ENCODE results near the gene VSIG8.
"Not testable (repeated sequence)": the region's sequence is repeated elsewhere in the genome, so short reads cannot be mapped to it uniquely, and the experiment has no call there.

VSIG8 gene, protein sequence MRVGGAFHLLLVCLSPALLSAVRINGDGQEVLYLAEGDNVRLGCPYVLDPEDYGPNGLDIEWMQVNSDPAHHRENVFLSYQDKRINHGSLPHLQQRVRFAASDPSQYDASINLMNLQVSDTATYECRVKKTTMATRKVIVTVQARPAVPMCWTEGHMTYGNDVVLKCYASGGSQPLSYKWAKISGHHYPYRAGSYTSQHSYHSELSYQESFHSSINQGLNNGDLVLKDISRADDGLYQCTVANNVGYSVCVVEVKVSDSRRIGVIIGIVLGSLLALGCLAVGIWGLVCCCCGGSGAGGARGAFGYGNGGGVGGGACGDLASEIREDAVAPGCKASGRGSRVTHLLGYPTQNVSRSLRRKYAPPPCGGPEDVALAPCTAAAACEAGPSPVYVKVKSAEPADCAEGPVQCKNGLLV

DNA sequence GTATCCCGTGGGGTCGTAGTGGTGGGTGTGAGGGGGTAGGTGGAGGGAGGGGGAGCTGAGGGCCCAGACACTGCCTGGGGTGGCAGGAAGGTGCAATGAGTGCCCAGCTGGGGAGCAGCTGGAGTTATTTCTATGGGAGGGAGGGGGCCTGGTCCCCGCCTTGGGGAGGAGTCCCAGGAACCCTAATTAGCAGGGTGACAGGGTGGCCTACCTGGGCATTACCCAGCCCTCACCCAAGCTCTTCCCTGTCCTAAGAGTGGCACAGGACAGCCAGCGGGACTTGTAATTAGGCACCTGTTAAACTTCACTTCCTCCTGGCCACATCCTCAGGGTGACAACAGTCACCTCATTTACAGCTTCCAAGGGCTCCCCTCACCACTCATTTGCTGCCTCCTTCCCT, at the start of gene VSIG8:
TSS of gene VSIG8 (minus strand) at position 101 of the 400 bp plus-strand sequence. CDS start 136 bp downstream, outside the sequence.
- TF ChIP-seq, protein P1, sequence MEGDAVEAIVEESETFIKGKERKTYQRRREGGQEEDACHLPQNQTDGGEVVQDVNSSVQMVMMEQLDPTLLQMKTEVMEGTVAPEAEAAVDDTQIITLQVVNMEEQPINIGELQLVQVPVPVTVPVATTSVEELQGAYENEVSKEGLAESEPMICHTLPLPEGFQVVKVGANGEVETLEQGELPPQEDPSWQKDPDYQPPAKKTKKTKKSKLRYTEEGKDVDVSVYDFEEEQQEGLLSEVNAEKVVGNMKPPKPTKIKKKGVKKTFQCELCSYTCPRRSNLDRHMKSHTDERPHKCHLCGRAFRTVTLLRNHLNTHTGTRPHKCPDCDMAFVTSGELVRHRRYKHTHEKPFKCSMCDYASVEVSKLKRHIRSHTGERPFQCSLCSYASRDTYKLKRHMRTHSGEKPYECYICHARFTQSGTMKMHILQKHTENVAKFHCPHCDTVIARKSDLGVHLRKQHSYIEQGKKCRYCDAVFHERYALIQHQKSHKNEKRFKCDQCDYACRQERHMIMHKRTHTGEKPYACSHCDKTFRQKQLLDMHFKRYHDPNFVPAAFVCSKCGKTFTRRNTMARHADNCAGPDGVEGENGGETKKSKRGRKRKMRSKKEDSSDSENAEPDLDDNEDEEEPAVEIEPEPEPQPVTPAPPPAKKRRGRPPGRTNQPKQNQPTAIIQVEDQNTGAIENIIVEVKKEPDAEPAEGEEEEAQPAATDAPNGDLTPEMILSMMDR (IDR thresholded peaks at IDR 0.05), result no peak
- no peak for DNase-seq (ENCODE audit: low spot score)
- Histone ChIP-seq H3K4me3 (no peak within 1 kb of the TSS), H3K27ac (no peak within 1 kb of the TSS)

DNA sequence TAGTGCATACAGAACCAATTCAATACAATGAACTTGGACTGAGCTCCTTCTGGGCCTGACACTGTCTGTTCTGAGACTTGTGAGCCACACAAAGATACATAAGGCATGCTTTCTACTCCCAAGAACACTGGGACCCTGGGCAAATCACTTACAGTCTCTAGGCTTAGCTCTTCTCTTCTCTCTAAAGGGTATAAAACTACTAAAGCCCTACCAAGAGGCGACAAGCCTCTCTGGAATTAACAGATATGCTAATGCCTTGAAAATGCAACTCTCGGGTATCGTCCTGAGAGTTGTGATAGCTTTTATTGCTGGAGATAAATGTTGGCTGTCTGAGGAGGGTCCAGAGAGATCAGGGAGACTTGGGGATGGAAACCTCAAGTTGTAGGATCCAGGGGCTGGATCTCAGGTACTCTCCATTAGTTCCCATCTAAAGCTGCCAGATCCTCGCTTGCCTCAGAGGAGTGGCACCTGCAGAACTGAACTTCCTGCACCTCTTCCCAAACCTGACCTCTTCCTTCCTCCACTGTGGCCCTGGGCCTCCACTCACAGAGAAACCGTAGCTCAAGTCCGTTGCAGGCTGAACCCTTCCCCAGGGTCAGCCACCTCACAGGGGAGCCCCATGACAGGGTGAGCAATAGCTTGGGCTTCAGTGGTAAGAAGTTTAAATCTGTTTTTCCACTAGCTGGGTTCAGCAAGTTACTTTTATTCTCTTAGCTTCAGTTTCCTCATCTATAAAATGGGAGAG, 49.0 kb upstream of the VSIG8 start:
- DNase-seq (ENCODE audit: low spot score), result no peak
- TF ChIP-seq, protein P1 (IDR thresholded peaks at IDR 0.05), result no peak
- peak overlapping the region in 1 of 2 donors; percentile 71 for H3K27ac ChIP-seq
- no peak overlapping the region for H3K4me3 ChIP-seq

DNA sequence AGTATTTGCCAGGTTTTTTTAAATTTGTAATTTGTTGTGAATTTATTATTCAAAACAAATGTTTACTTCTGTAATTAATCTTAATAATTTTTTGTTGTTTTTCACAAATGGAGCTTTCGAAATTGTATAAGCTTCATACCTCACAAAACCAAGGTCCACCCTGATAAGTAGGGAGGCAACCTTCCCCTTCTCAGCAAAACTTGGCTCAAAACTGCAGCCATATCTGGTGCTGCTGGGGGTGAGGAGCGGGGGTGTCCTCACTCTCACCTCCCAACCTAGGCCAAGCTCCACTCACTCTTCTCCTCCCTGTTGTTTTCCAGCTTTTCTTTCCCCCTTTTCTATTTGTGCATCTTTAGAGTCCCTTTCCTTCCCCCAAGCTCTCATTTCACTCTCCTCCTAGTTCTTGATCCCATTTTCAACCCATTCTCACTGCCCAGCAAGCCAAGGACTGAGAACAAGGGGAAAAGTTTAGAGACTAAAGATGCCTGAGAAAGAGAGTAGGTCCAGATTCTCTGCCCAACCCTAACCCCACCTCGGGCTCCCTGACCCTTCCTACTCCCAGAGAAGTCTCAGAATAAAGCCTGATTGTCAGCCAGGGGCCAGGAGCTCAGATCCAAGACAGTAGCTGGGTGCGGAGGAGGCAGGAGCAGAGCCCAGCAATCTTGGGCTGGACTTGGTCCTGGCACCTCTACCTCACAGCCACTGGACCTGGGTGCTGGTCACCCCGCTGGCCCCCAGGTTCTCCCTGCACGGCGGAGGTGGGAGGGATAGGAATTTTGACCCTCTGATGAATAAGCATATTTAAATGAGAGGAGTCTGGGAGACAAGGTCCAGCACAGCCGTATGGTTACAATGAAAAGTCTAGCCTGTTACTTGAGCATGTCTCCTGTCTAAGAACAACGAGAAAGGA, 45.8 kb upstream of the VSIG8 start:
- Histone ChIP-seq H3K4me3 (no peak overlapping the region), H3K27ac (no peak overlapping the region)
- TF ChIP-seq, protein P1 (IDR thresholded peaks at IDR 0.05), result no peak
- no peak for DNase-seq (ENCODE audit: low spot score)

DNA sequence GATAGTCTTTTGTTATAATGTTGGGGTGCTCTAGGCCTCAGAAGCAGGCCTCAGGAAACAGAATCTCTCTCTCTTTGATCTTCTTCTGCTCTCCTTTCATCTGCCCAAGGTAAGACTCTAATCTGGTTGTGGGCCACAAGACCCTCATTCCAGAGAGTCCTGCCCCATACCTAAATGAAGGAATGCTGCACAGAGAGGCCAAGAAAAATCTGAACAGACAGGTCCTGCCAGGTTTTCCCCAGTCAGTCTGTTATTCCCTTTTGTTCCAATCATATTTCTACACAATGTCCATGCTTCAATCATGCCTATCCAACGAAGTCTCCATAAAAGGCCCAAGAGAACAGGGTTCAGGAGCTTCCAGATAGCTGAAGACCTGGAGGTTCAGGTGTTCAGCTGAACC, 44.5 kb upstream of the VSIG8 start:
- Histone ChIP-seq H3K4me3 (no peak overlapping the region), H3K27ac (no peak overlapping the region)
- no peak for DNase-seq (ENCODE audit: low spot score)
- TF ChIP-seq, protein P1 (IDR thresholded peaks at IDR 0.05), result no peak

DNA sequence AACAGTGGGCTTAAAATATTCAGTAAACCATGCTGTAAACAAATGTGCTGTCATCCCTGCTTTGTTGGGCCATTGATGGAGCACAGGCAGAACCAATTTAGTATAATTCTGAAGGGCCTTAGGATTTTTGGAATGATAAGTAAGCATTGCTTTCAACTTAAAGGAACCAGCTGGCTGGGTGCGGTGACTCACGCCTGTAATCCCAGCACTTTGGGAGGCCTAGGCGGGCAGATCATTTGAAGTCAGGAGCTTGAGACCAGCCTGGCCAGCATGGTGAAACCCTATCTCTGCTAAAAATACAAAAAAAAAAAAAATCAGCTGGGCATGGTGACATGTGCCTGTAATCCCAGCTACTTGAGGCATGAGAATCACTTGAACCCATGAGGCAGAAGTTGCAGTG, 41.6 kb upstream of the VSIG8 start:
- not testable (repeated sequence) for DNase-seq (ENCODE audit: low spot score); H3K27ac ChIP-seq; H3K4me3 ChIP-seq

DNA sequence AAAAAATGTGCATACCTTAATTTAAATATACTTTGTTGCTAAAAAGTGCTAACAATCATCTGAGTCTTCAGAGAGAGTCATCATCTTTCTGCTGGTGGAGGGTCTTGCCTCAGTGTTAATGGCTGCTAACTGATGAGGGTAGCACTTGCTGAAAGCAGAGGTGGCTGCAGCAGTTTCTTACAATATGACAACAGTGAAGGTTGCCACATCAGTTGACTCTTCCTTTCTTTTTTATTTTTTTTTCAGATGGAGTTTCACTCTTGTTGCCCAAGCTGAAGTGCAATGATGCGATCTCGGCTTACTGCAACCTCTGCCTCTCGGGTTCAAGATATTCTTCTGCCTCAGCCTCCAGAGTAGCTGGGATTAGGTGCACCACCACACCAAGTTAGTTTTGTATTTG, 40.1 kb upstream of the VSIG8 start:
- TF ChIP-seq, protein P1 (IDR thresholded peaks at IDR 0.05), result no peak
- DNase-seq (ENCODE audit: low spot score), result no peak
- Histone ChIP-seq H3K27ac (no peak overlapping the region), H3K4me3 (no peak overlapping the region)

All from coronary artery (tissue), 2 donors.